ENCODE data around the gene PSG7. TPM values are rescaled to one million over a fixed set of nuclear protein-coding genes. Genes with fewer than 3 reads are reported as not detected.
"Not testable (repeated sequence)": the region's sequence is repeated elsewhere in the genome, so short reads cannot be mapped to it uniquely, and the experiment has no call there.

PSG7 gene
- not detected in 2 replicates for total RNA-seq
- long read RNA-seq = 0 reads

GRCh38 chr19:42937107-42937506, at the start of gene PSG7:
Gene PSG7, minus strand, starts transcription at chr19:42937207. Its CDS starts 131 bp downstream, at chr19:42937076.
- peaks cover 14% of the 10 kb centered on the region for H3K9me3 Mint-ChIP-seq
- H3K27me3 Mint-ChIP-seq (ENCODE audit: low read depth); H3K4me1 Mint-ChIP-seq; H3K36me3 Mint-ChIP-seq (ENCODE audit: low read depth); DNase-seq (ENCODE audit: low read depth, low spot score); H3K4me3 Mint-ChIP-seq; H3K27ac Mint-ChIP-seq (ENCODE audit: unreplicated experiment): not testable (repeated sequence)

- no peaks in the 10 kb centered on the region for H3K27me3 Mint-ChIP-seq (ENCODE audit: low read depth)
Measured at GRCh38 chr19:42985588-42985987, 48.6 kb upstream of the PSG7 start.

GRCh38 chr19:42982111-42982510, 45.1 kb upstream of the PSG7 start:
- H3K9me3 Mint-ChIP-seq = peaks cover 26% of the 10 kb centered on the region
- H3K4me1 Mint-ChIP-seq; H3K4me3 Mint-ChIP-seq; H3K36me3 Mint-ChIP-seq (ENCODE audit: low read depth); H3K27ac Mint-ChIP-seq (ENCODE audit: unreplicated experiment); H3K27me3 Mint-ChIP-seq (ENCODE audit: low read depth); DNase-seq (ENCODE audit: low read depth, low spot score): not testable (repeated sequence)

More at GRCh38 chr19:42985588-42985987, 48.6 kb upstream of the PSG7 start:
- Mint-ChIP-seq H3K36me3 (ENCODE audit: low read depth) (peaks cover 12% of the 10 kb centered on the region), H3K9me3 (peaks cover 20% of the 10 kb centered on the region), H3K27ac (ENCODE audit: unreplicated experiment) (no peak overlapping the region), H3K4me3 (no peak overlapping the region), H3K4me1 (no peaks in the 10 kb centered on the region)
- no peak for DNase-seq (ENCODE audit: low read depth, low spot score)
- no peak for TF ChIP-seq CTCF (conservative IDR thresholded peaks at IDR 0.05)

- H3K4me1 Mint-ChIP-seq; H3K27me3 Mint-ChIP-seq (ENCODE audit: low read depth); DNase-seq (ENCODE audit: low read depth, low spot score); H3K36me3 Mint-ChIP-seq (ENCODE audit: low read depth); H3K27ac Mint-ChIP-seq (ENCODE audit: unreplicated experiment); H3K4me3 Mint-ChIP-seq: not testable (repeated sequence)
- peaks cover 16% of the 10 kb centered on the region for H3K9me3 Mint-ChIP-seq
Measured at GRCh38 chr19:42971451-42971850, 34.4 kb upstream of the PSG7 start.

- DNase-seq (ENCODE audit: low read depth, low spot score) = no peak
- Mint-ChIP-seq H3K27ac (ENCODE audit: unreplicated experiment) (no peak overlapping the region), H3K27me3 (ENCODE audit: low read depth) (no peaks in the 10 kb centered on the region), H3K9me3 (peaks cover 19% of the 10 kb centered on the region), H3K36me3 (ENCODE audit: low read depth) (no peaks in the 10 kb centered on the region), H3K4me3 (no peak overlapping the region), H3K4me1 (no peaks in the 10 kb centered on the region)
- no peak for TF ChIP-seq CTCF (conservative IDR thresholded peaks at IDR 0.05)
Measured at GRCh38 chr19:42965176-42965575, 28.2 kb upstream of the PSG7 start.

- no peak for TF ChIP-seq CTCF (conservative IDR thresholded peaks at IDR 0.05)
- Mint-ChIP-seq H3K4me3 (no peak overlapping the region), H3K4me1 (no peaks in the 10 kb centered on the region), H3K9me3 (peaks cover 18% of the 10 kb centered on the region), H3K27me3 (ENCODE audit: low read depth) (no peaks in the 10 kb centered on the region), H3K27ac (ENCODE audit: unreplicated experiment) (no peak overlapping the region), H3K36me3 (ENCODE audit: low read depth) (peaks cover 3% of the 10 kb centered on the region)
- DNase-seq (ENCODE audit: low read depth, low spot score) = no peak
Measured at GRCh38 chr19:42961119-42961518, 24.1 kb upstream of the PSG7 start.

- H3K27me3 Mint-ChIP-seq (ENCODE audit: low read depth); H3K9me3 Mint-ChIP-seq; DNase-seq (ENCODE audit: low read depth, low spot score); H3K36me3 Mint-ChIP-seq (ENCODE audit: low read depth); H3K4me3 Mint-ChIP-seq; H3K27ac Mint-ChIP-seq (ENCODE audit: unreplicated experiment); H3K4me1 Mint-ChIP-seq: not testable (repeated sequence)
Measured at GRCh38 chr19:42952126-42952525, 15.1 kb upstream of the PSG7 start.

- not testable (repeated sequence) for H3K9me3 Mint-ChIP-seq; H3K27me3 Mint-ChIP-seq (ENCODE audit: low read depth); DNase-seq (ENCODE audit: low read depth, low spot score); H3K27ac Mint-ChIP-seq (ENCODE audit: unreplicated experiment); H3K4me3 Mint-ChIP-seq; H3K4me1 Mint-ChIP-seq; H3K36me3 Mint-ChIP-seq (ENCODE audit: low read depth)
Measured at GRCh38 chr19:42951476-42951875, 14.5 kb upstream of the PSG7 start.
